NCI-H146 treated with DMSO at 0.1 percent for 48 hours (cell line): ENCODE results near the gene PCDH8.
A peak's percentile ranks its signal among the peaks of the same experiment; 100 is the strongest.

Experiments used
- DNase-seq: peaks from one replicate; lab custom pipeline; 2025; ENCODE audit not compliant: unreplicated experiment; lab: John Stamatoyannopoulos, UW

PCDH8 gene

GRCh38 chr13:52851137-52851962 is 2.9 kb upstream of the PCDH8 start:
- peak; percentile 67 for DNase-seq

- peak; percentile 67 for DNase-seq
Measured at GRCh38 chr13:52850396-52851136, 2.1 kb upstream of the PCDH8 start.

- no peak for DNase-seq
Measured at GRCh38 chr13:52850072-52850395, 1.6 kb upstream of the PCDH8 start.

GRCh38 chr13:52849291-52850071 is 1.0 kb upstream of the PCDH8 start:
- no peak for DNase-seq

- no peak for DNase-seq
Measured at GRCh38 chr13:52847682-52848432, 583 bp downstream of the PCDH8 start.

GRCh38 chr13:52847322-52847681 is 1.1 kb downstream of the PCDH8 start:
- DNase-seq, result no peak

- DNase-seq, result no peak
Measured at GRCh38 chr13:52846567-52847321, 1.7 kb downstream of the PCDH8 start.

- no peak for DNase-seq
Measured at GRCh38 chr13:52845766-52846566, 2.5 kb downstream of the PCDH8 start.

GRCh38 chr13:52845334-52845761 is 3.1 kb downstream of the PCDH8 start:
- DNase-seq, result no peak

- no peak for DNase-seq
Measured at GRCh38 chr13:52844836-52845235, 3.6 kb downstream of the PCDH8 start.

GRCh38 chr13:52842441-52842840 is 6.0 kb downstream of the PCDH8 start:
- peak; percentile 86 for DNase-seq

GRCh38 chr13:52840066-52840465 is 8.4 kb downstream of the PCDH8 start:
- no peak for DNase-seq

GRCh38 chr13:52838433-52839107 is 9.9 kb downstream of the PCDH8 start:
- peak; percentile 25 for DNase-seq

- DNase-seq, result no peak
Measured at GRCh38 chr13:52837850-52838249, 10.6 kb downstream of the PCDH8 start.

- DNase-seq, result no peak
Measured at GRCh38 chr13:52835071-52835839, 13.2 kb downstream of the PCDH8 start.

GRCh38 chr13:52833296-52833875 is 15.1 kb downstream of the PCDH8 start:
- no peak for DNase-seq

GRCh38 chr13:52832313-52832712 is 16.1 kb downstream of the PCDH8 start:
- peak; percentile 51 for DNase-seq

GRCh38 chr13:52830946-52831345 is 17.5 kb downstream of the PCDH8 start:
- no peak for DNase-seq
